A549 (cell line): Measurements from ENCODE around the gene UNC5C. TPM values are rescaled to one million over a fixed set of nuclear protein-coding genes. Genes with fewer than 3 reads are reported as not detected.

Experiments used
- ATAC-seq, 2 experiments: fragments of 200-7000 bp in 1 of 2; fragments of >200 bp in 1 of 2; cut with Nextera tagmentation in 1 of 2; cut with Tn5 transposase in 1 of 2; 3 replicates each; pipeline versions ENCODE4 v1.8.0 to v1.9.1; 2018 to 2020; ENCODE audit warnings: mild to moderate bottlenecking in 1 of 2, moderate library complexity in 1 of 2
- CTCF ChIA-PET: fragments of 300-600 bp; sonication (Branson Sonifier 250); formaldehyde crosslinking; extraction: SDS; loops from one replicate; lab custom pipeline; 2021; ENCODE audit warnings: antibody characterized with exemption, inconsistent platforms; lab: Yijun Ruan, JAX
- POLR2A ChIA-PET: fragments of 350-600 bp; formaldehyde crosslinking; extraction: SDS; loops from one replicate; lab custom pipeline; 2021; ENCODE audit warnings: antibody characterized with exemption, inconsistent platforms; lab: Yijun Ruan, JAX
- DNase-seq, 2 experiments: peaks; one replicate each; pipeline versions ENCODE4 v3.0.0 to v3.0.0-alpha.2; 2011 to 2016; ENCODE audit warnings: low read depth in 1 of 2, low spot score in 1 of 2
- FAIRE-seq: peaks from 2 replicates; lab custom pipeline; 2011; peaks lifted over from hg19 to GRCh38; lab: Jason Lieb, UNC
- H3K27ac ChIP-seq, 2 experiments: fragments of >200 bp; sonication (Bioruptor Twin); formaldehyde crosslinking; 3 replicates each; pipeline ENCODE4 v1.5.1; 2016 to 2017
- H3K4me1 ChIP-seq: fragments of >200 bp; sonication (Bioruptor Twin); formaldehyde crosslinking; 3 replicates; pipeline ENCODE4 v1.6.1; 2016
- H3K4me2 ChIP-seq: fragments of >200 bp; sonication (Bioruptor Twin); formaldehyde crosslinking; 3 replicates; pipeline ENCODE4 v1.6.1; 2016
- H3K4me3 ChIP-seq: fragments of >200 bp; sonication (Bioruptor Twin); formaldehyde crosslinking; 3 replicates; pipeline ENCODE4 v1.5.1; 2016
- H3K9me3 ChIP-seq: fragments of >200 bp; sonication (Bioruptor Twin); formaldehyde crosslinking; 3 replicates; pipeline ENCODE4 v1.6.1; 2016
- ATOH8 ChIP-seq: fragments of 250-450 bp; sonication (Bioruptor Pico); IDR thresholded peaks from 2 replicates; pipeline ENCODE4 v1.5.0; 2020; ENCODE audit warnings: low read depth, mild to moderate bottlenecking, moderate library complexity
- BCL3 ChIP-seq: fragments of >200 bp; sonication (Bioruptor Twin); formaldehyde crosslinking; IDR thresholded peaks from 3 replicates; pipeline ENCODE4 v1.6.1; 2016
- BHLHE40 ChIP-seq: IDR thresholded peaks from 2 replicates; pipeline ENCODE4 v1.6.1; 2012; ENCODE audit warnings: low read depth, low read length, inconsistent platforms
- CBX8 ChIP-seq: fragments of 200-600 bp; sonication (generic); IDR thresholded peaks from 2 replicates; pipeline ENCODE4 v1.6.1; 2016
- CEBPB ChIP-seq, 2 experiments: fragments of >200 bp in 1 of 2; sonication (Bioruptor Twin) in 1 of 2; formaldehyde crosslinking in 1 of 2; IDR thresholded peaks; 2 replicates each; pipeline ENCODE4 v1.6.1; 2012 to 2016
- CTCF ChIP-seq: fragments of >200 bp; sonication (Bioruptor Twin); formaldehyde crosslinking; IDR thresholded peaks from 3 replicates; pipeline ENCODE4 v1.5.1; 2016
- EHF ChIP-seq: fragments of 250-450 bp; sonication (Bioruptor Pico); IDR thresholded peaks from 2 replicates; pipeline ENCODE4 v1.5.0; 2020; ENCODE audit warnings: mild to moderate bottlenecking
- EHMT2 ChIP-seq: fragments of 200-600 bp; sonication (generic); IDR thresholded peaks from 2 replicates; pipeline ENCODE4 v1.6.1; 2016; ENCODE audit warnings: antibody characterized with exemption, low read depth, mild to moderate bottlenecking, moderate library complexity
- FOXS1 ChIP-seq: fragments of 250-450 bp; sonication (Bioruptor Pico); IDR thresholded peaks from 2 replicates; pipeline ENCODE4 v1.5.0; 2020; ENCODE audit warnings: mild to moderate bottlenecking, moderate library complexity
- GATA3 ChIP-seq: IDR thresholded peaks from 2 replicates; pipeline ENCODE4 v1.6.1; 2012; ENCODE audit warnings: borderline replicate concordance
- HDAC2 ChIP-seq: fragments of 200-600 bp; sonication (generic); IDR thresholded peaks from 2 replicates; pipeline ENCODE4 v1.6.1; 2016
- HES2 ChIP-seq: fragments of >200 bp; sonication (Bioruptor Twin); formaldehyde crosslinking; IDR thresholded peaks from 2 replicates; pipeline ENCODE4 v1.6.1; 2016
- HOXB13 ChIP-seq: fragments of 250-450 bp; sonication (Bioruptor Pico); IDR thresholded peaks from 2 replicates; pipeline ENCODE4 v1.5.0; 2020; ENCODE audit warnings: low read depth, mild to moderate bottlenecking, moderate library complexity
- HOXB5 ChIP-seq: fragments of 250-450 bp; sonication (Bioruptor Pico); IDR thresholded peaks from 2 replicates; pipeline ENCODE4 v1.5.0; 2020; ENCODE audit warnings: mild to moderate bottlenecking, moderate library complexity
- KDM1A ChIP-seq: fragments of 200-600 bp; sonication (generic); IDR thresholded peaks from 2 replicates; pipeline ENCODE4 v1.6.1; 2016; ENCODE audit warnings: low read depth, mild to moderate bottlenecking
- MAFK ChIP-seq: fragments of 450-650 bp; IDR thresholded peaks from 2 replicates; pipeline ENCODE4 v1.6.1; 2014; ENCODE audit not compliant: partially characterized antibody
- MAX ChIP-seq: IDR thresholded peaks from 2 replicates; pipeline ENCODE4 v1.6.1; 2012
- NFE2L2 ChIP-seq: fragments of 150-350 bp; conservative IDR thresholded peaks from 2 replicates; pipeline ENCODE4 v1.6.1; 2014; ENCODE audit warnings: low read length
- NPAS2 ChIP-seq: fragments of 250-450 bp; sonication (Bioruptor Pico); IDR thresholded peaks from 2 replicates; pipeline ENCODE4 v1.8.0; 2022; ENCODE audit warnings: mild to moderate bottlenecking, moderate library complexity, borderline replicate concordance
- NR3C1 ChIP-seq: fragments of >200 bp; sonication (Bioruptor Twin); formaldehyde crosslinking; IDR thresholded peaks from 3 replicates; pipeline ENCODE4 v1.6.1; 2017
- POLR2A ChIP-seq: IDR thresholded peaks from 2 replicates; pipeline ENCODE4 v1.6.1; 2012; ENCODE audit warnings: mild to moderate bottlenecking, low read length
- RARB ChIP-seq: fragments of 250-450 bp; sonication (Bioruptor Pico); IDR thresholded peaks from 2 replicates; pipeline ENCODE4 v1.8.0; 2021; ENCODE audit warnings: mild to moderate bottlenecking, moderate library complexity
- RCOR1 ChIP-seq: fragments of 150-350 bp; IDR thresholded peaks from 2 replicates; pipeline ENCODE4 v1.6.1; 2014; ENCODE audit warnings: antibody characterized with exemption, low read length, low read depth
- RFX5 ChIP-seq: fragments of 450-650 bp; IDR thresholded peaks from 2 replicates; pipeline ENCODE4 v1.7.1; 2014; ENCODE audit warnings: antibody characterized with exemption, mild to moderate bottlenecking, moderate library complexity
- RNF2 ChIP-seq: fragments of 200-600 bp; sonication (generic); IDR thresholded peaks from 2 replicates; pipeline ENCODE4 v1.6.1; 2016; ENCODE audit warnings: low read depth, mild to moderate bottlenecking, antibody characterized with exemption, moderate library complexity, borderline replicate concordance
- SMC3 ChIP-seq: fragments of >200 bp; sonication (Bioruptor Twin); formaldehyde crosslinking; IDR thresholded peaks from 3 replicates; pipeline ENCODE4 v1.6.1; 2018; ENCODE audit warnings: inconsistent platforms
- SREBF2 ChIP-seq: fragments of 450-650 bp; IDR thresholded peaks from 2 replicates; pipeline ENCODE4 v1.6.1; 2014; ENCODE audit warnings: mild to moderate bottlenecking, moderate library complexity
- USF2 ChIP-seq: fragments of 450-650 bp; IDR thresholded peaks from 2 replicates; pipeline ENCODE4 v1.6.1; 2014; ENCODE audit warnings: antibody characterized with exemption
- ZC3H11A ChIP-seq: fragments of 450-650 bp; IDR thresholded peaks from 2 replicates; pipeline ENCODE4 v1.6.1; 2014; ENCODE audit warnings: antibody characterized with exemption, mild to moderate bottlenecking
- ZNF302 ChIP-seq: fragments of 250-450 bp; sonication (Bioruptor Pico); IDR thresholded peaks from 2 replicates; pipeline ENCODE4 v1.9.0; 2021; ENCODE audit warnings: inconsistent platforms, mild to moderate bottlenecking, moderate library complexity
- WGBS: methylation state at CpG from one replicate; pipeline ENCODE4 v1.1.6; 2017; ENCODE audit errors: missing lambda C conversion rate; 5-methylcytosine and 5-hydroxymethylcytosine counted together
- polyA plus RNA-seq, 4 experiments: library from polyadenylated mRNA; depleted of rRNA in 3 of 4; stranded (reverse); fragments of >200 nt; fragmentation: RNase III in 1 of 4; extraction: RNeasy Plus Mini Kit Qiagen cat#74134 plus additional on column Dnase treatment in 1 of 4; gene quantifications; 2 replicates in 3 of 4; 3 replicates in 1 of 4; pipeline ENCODE4 v1.2.3, GENCODE V29; 2011 to 2017

The UNC5C gene
- polyA plus RNA-seq, 2 of the 4 experiments (the other 2 are of a cell fraction): 0.13 TPM; not detected in 1

- DNase-seq (no peak), ATAC-seq (no peak)
- H3K9me3 ChIP-seq: no peaks in the 10 kb centered on the region
- CTCF ChIA-PET: no interaction called here
- TF ChIP-seq NFE2L2: no peak
- no peak for TF ChIP-seq HOXB5
- TF ChIP-seq MAX: no peak
- TF ChIP-seq EHF (CRISPR knock-in tag): no peak
- no peak for TF ChIP-seq KDM1A
- TF ChIP-seq HDAC2: no peak
- TF ChIP-seq BCL3: no peak
- no peak for TF ChIP-seq ZC3H11A
- no peak for TF ChIP-seq MAFK
- no peak for TF ChIP-seq RARB (CRISPR knock-in tag)
- TF ChIP-seq HES2: no peak
- no peak for TF ChIP-seq HOXB13
- no peak for TF ChIP-seq FOXS1 (CRISPR knock-in tag)
- TF ChIP-seq, all 56 proteins: peak for 0
- POLR2A ChIA-PET: no interaction called here
- H3K4me1 ChIP-seq: no peaks in the 10 kb centered on the region
- no peak overlapping the region for H3K4me2 ChIP-seq
- no peak for FAIRE-seq
- no peak overlapping the region for H3K4me3 ChIP-seq
- H3K27ac ChIP-seq: no peak overlapping the region
- WGBS: 90% methylated on average over 6 of the region's 6 CpGs
Measured at GRCh38 chr4:95162867-95163266, 385.9 kb downstream of the UNC5C start.

GRCh38 chr4:95161781-95162469, 386.8 kb downstream of the UNC5C start:
- TF ChIP-seq RCOR1: no peak
- no peak for TF ChIP-seq POLR2A
- TF ChIP-seq CBX8: no peak
- no peak for TF ChIP-seq RFX5
- no peak for TF ChIP-seq GATA3
- TF ChIP-seq NR3C1: no peak
- TF ChIP-seq SMC3: no peak
- DNase-seq: no peak
- H3K4me3 ChIP-seq: no peak overlapping the region
- no peak overlapping the region for H3K4me2 ChIP-seq
- no peak overlapping the region for H3K27ac ChIP-seq
- no peaks in the 10 kb centered on the region for H3K4me1 ChIP-seq
- H3K9me3 ChIP-seq: no peaks in the 10 kb centered on the region
- no peak for ATAC-seq
- FAIRE-seq: no peak
- ChIA-PET POLR2A (no interaction called here), CTCF (interaction anchor here (1.1 kb wide), 1 partner anchor 13 kb away, joined by 3 read pairs; no protein-coding TSS in a partner anchor)
- WGBS: 93% methylated on average over 12 of the region's 12 CpGs

GRCh38 chr4:95159384-95159783, 389.4 kb downstream of the UNC5C start:
- WGBS: 93% methylated on average over 4 of the region's 4 CpGs
- CTCF ChIA-PET: interaction anchor here (0.6 kb wide), 1 partner anchor 538 kb away, joined by 3 read pairs; no protein-coding TSS in a partner anchor
- FAIRE-seq (no peak), ATAC-seq (no peak), DNase-seq (no peak)
- POLR2A ChIA-PET: no interaction called here
- H3K27ac ChIP-seq: no peak overlapping the region
- no peak overlapping the region for H3K4me3 ChIP-seq
- no peak overlapping the region for H3K4me2 ChIP-seq
- no peaks in the 10 kb centered on the region for H3K4me1 ChIP-seq
- H3K9me3 ChIP-seq: no peaks in the 10 kb centered on the region
- TF ChIP-seq EHMT2 (no peak), HDAC2 (no peak), RCOR1 (no peak), ATOH8 (no peak), ZNF302 (CRISPR knock-in tag) (no peak), BCL3 (no peak), RNF2 (no peak), CTCF (no peak), NFE2L2 (no peak), MAX (no peak), BHLHE40 (no peak), SREBF2 (no peak), EHF (CRISPR knock-in tag) (no peak), NPAS2 (CRISPR knock-in tag) (no peak), RFX5 (no peak), CEBPB (IDR thresholded peaks at IDR 0.05) (no peak), POLR2A (no peak), USF2 (no peak)
